A549 (cell line): Measurements from ENCODE around the gene HPRT1. TPM values are rescaled to one million over a fixed set of nuclear protein-coding genes. Genes with fewer than 3 reads are reported as not detected.

ENCODE experiments used
- ATAC-seq, 2 experiments: fragments of 200-7000 bp in 1 of 2; fragments of >200 bp in 1 of 2; cut with Nextera tagmentation in 1 of 2; cut with Tn5 transposase in 1 of 2; 3 replicates each; pipeline versions ENCODE4 v1.8.0 to v1.9.1; 2018 to 2020; ENCODE audit warnings: mild to moderate bottlenecking in 1 of 2, moderate library complexity in 1 of 2
- CTCF ChIA-PET: fragments of 300-600 bp; sonication (Branson Sonifier 250); formaldehyde crosslinking; extraction: SDS; loops from one replicate; lab custom pipeline; 2021; ENCODE audit warnings: antibody characterized with exemption, inconsistent platforms; lab: Yijun Ruan, JAX
- POLR2A ChIA-PET: fragments of 350-600 bp; formaldehyde crosslinking; extraction: SDS; loops from one replicate; lab custom pipeline; 2021; ENCODE audit warnings: antibody characterized with exemption, inconsistent platforms; lab: Yijun Ruan, JAX
- DNase-seq, 2 experiments: peaks; one replicate each; pipeline versions ENCODE4 v3.0.0 to v3.0.0-alpha.2; 2011 to 2016; ENCODE audit warnings: low read depth in 1 of 2, low spot score in 1 of 2
- FAIRE-seq: peaks from 2 replicates; lab custom pipeline; 2011; peaks lifted over from hg19 to GRCh38; lab: Jason Lieb, UNC
- H3K27ac ChIP-seq, 2 experiments: fragments of >200 bp; sonication (Bioruptor Twin); formaldehyde crosslinking; 3 replicates each; pipeline ENCODE4 v1.5.1; 2016 to 2017
- H3K4me1 ChIP-seq: fragments of >200 bp; sonication (Bioruptor Twin); formaldehyde crosslinking; 3 replicates; pipeline ENCODE4 v1.6.1; 2016
- H3K4me2 ChIP-seq: fragments of >200 bp; sonication (Bioruptor Twin); formaldehyde crosslinking; 3 replicates; pipeline ENCODE4 v1.6.1; 2016
- H3K4me3 ChIP-seq: fragments of >200 bp; sonication (Bioruptor Twin); formaldehyde crosslinking; 3 replicates; pipeline ENCODE4 v1.5.1; 2016
- H3K9me3 ChIP-seq: fragments of >200 bp; sonication (Bioruptor Twin); formaldehyde crosslinking; 3 replicates; pipeline ENCODE4 v1.6.1; 2016
- ATOH8 ChIP-seq: fragments of 250-450 bp; sonication (Bioruptor Pico); IDR thresholded peaks from 2 replicates; pipeline ENCODE4 v1.5.0; 2020; ENCODE audit warnings: low read depth, mild to moderate bottlenecking, moderate library complexity
- CEBPB ChIP-seq, 2 experiments: fragments of >200 bp in 1 of 2; sonication (Bioruptor Twin) in 1 of 2; formaldehyde crosslinking in 1 of 2; IDR thresholded peaks; 2 replicates each; pipeline ENCODE4 v1.6.1; 2012 to 2016
- CHD2 ChIP-seq: fragments of 150-350 bp; IDR thresholded peaks from 2 replicates; pipeline ENCODE4 v1.6.1; 2014; ENCODE audit warnings: low read length; ENCODE audit not compliant: partially characterized antibody
- E2F6 ChIP-seq: IDR thresholded peaks from 2 replicates; pipeline ENCODE4 v1.6.1; 2012; ENCODE audit warnings: low read depth, borderline replicate concordance
- EHF ChIP-seq: fragments of 250-450 bp; sonication (Bioruptor Pico); IDR thresholded peaks from 2 replicates; pipeline ENCODE4 v1.5.0; 2020; ENCODE audit warnings: mild to moderate bottlenecking
- EP300 ChIP-seq, 2 experiments: fragments of >200 bp; sonication (Bioruptor Twin); formaldehyde crosslinking; IDR thresholded peaks; 2 replicates in 1 of 2; 3 replicates in 1 of 2; pipeline ENCODE4 v1.6.1; 2016 to 2017
- ESRRA ChIP-seq: fragments of 150-350 bp; IDR thresholded peaks from 2 replicates; pipeline ENCODE4 v1.6.1; 2014; ENCODE audit warnings: mild to moderate bottlenecking, low read length, borderline replicate concordance
- GATA3 ChIP-seq: IDR thresholded peaks from 2 replicates; pipeline ENCODE4 v1.6.1; 2012; ENCODE audit warnings: borderline replicate concordance
- HMGXB4 ChIP-seq: fragments of 250-450 bp; sonication (Bioruptor Pico); IDR thresholded peaks from 2 replicates; pipeline ENCODE4 v1.5.0; 2021; ENCODE audit warnings: mild to moderate bottlenecking, moderate library complexity, borderline replicate concordance
- HOXB13 ChIP-seq: fragments of 250-450 bp; sonication (Bioruptor Pico); IDR thresholded peaks from 2 replicates; pipeline ENCODE4 v1.5.0; 2020; ENCODE audit warnings: low read depth, mild to moderate bottlenecking, moderate library complexity
- JUN ChIP-seq, 2 experiments: fragments of >200 bp; sonication (Bioruptor Twin); formaldehyde crosslinking; IDR thresholded peaks; 2 replicates in 1 of 2; 3 replicates in 1 of 2; pipeline ENCODE4 v1.6.1; 2016 to 2017
- KDM1A ChIP-seq: fragments of 200-600 bp; sonication (generic); IDR thresholded peaks from 2 replicates; pipeline ENCODE4 v1.6.1; 2016; ENCODE audit warnings: low read depth, mild to moderate bottlenecking
- MAZ ChIP-seq: fragments of 150-350 bp; IDR thresholded peaks from 2 replicates; pipeline ENCODE4 v1.6.1; 2014; ENCODE audit warnings: antibody characterized with exemption, low read depth, low read length, borderline replicate concordance
- NPAS2 ChIP-seq: fragments of 250-450 bp; sonication (Bioruptor Pico); IDR thresholded peaks from 2 replicates; pipeline ENCODE4 v1.8.0; 2022; ENCODE audit warnings: mild to moderate bottlenecking, moderate library complexity, borderline replicate concordance
- PBX3 ChIP-seq: IDR thresholded peaks from 2 replicates; pipeline ENCODE4 v1.6.1; 2012
- PHF8 ChIP-seq: fragments of 200-600 bp; sonication (generic); IDR thresholded peaks from 2 replicates; pipeline ENCODE4 v1.6.1; 2016; ENCODE audit warnings: low read depth, mild to moderate bottlenecking, antibody characterized with exemption, moderate library complexity, borderline replicate concordance
- RARB ChIP-seq: fragments of 250-450 bp; sonication (Bioruptor Pico); IDR thresholded peaks from 2 replicates; pipeline ENCODE4 v1.8.0; 2021; ENCODE audit warnings: mild to moderate bottlenecking, moderate library complexity
- SMC3 ChIP-seq: fragments of >200 bp; sonication (Bioruptor Twin); formaldehyde crosslinking; IDR thresholded peaks from 3 replicates; pipeline ENCODE4 v1.6.1; 2018; ENCODE audit warnings: inconsistent platforms
- TFCP2L1 ChIP-seq: fragments of 250-450 bp; sonication (Bioruptor Pico); IDR thresholded peaks from 2 replicates; pipeline ENCODE4 v1.5.0; 2021; ENCODE audit warnings: mild to moderate bottlenecking
- TP53 ChIP-seq: fragments of 250-450 bp; sonication (Bioruptor Pico); IDR thresholded peaks from 2 replicates; pipeline ENCODE4 v1.5.0; 2021; ENCODE audit warnings: mild to moderate bottlenecking, moderate library complexity
- ZC3H11A ChIP-seq: fragments of 450-650 bp; IDR thresholded peaks from 2 replicates; pipeline ENCODE4 v1.6.1; 2014; ENCODE audit warnings: antibody characterized with exemption, mild to moderate bottlenecking
- ZFP36 ChIP-seq: fragments of 450-650 bp; IDR thresholded peaks from 2 replicates; pipeline ENCODE4 v1.6.1; 2014; ENCODE audit warnings: borderline replicate concordance; ENCODE audit not compliant: partially characterized antibody
- WGBS: methylation state at CpG from one replicate; pipeline ENCODE4 v1.1.6; 2017; ENCODE audit errors: missing lambda C conversion rate; 5-methylcytosine and 5-hydroxymethylcytosine counted together
- polyA plus RNA-seq, 4 experiments: library from polyadenylated mRNA; depleted of rRNA in 3 of 4; stranded (reverse); fragments of >200 nt; fragmentation: RNase III in 1 of 4; extraction: RNeasy Plus Mini Kit Qiagen cat#74134 plus additional on column Dnase treatment in 1 of 4; gene quantifications; 2 replicates in 3 of 4; 3 replicates in 1 of 4; pipeline ENCODE4 v1.2.3, GENCODE V29; 2011 to 2017
- TF ChIP-seq, protein P1 (sequence below): fragments of >200 bp; sonication (Bioruptor Twin); formaldehyde crosslinking; IDR thresholded peaks from 3 replicates; pipeline ENCODE4 v1.5.1; 2016
- TF ChIP-seq, protein P2 (sequence below): IDR thresholded peaks from 2 replicates; pipeline ENCODE4 v1.6.1; 2012
- TF ChIP-seq, protein P3 (sequence below): fragments of >200 bp; sonication (Bioruptor Twin); formaldehyde crosslinking; IDR thresholded peaks from 2 replicates; pipeline ENCODE4 v1.6.1; 2016

The HPRT1 gene
- polyA plus RNA-seq, 2 of the 4 experiments (the other 2 are of a cell fraction): 96.6 to 97.4 TPM

GRCh38 chrX:134419784-134420183 lies 40.2 kb upstream of the HPRT1 start:
- CTCF ChIA-PET: no interaction called here
- POLR2A ChIA-PET: no interaction called here
- no peak for TF ChIP-seq PHF8
- TF ChIP-seq, protein P1, sequence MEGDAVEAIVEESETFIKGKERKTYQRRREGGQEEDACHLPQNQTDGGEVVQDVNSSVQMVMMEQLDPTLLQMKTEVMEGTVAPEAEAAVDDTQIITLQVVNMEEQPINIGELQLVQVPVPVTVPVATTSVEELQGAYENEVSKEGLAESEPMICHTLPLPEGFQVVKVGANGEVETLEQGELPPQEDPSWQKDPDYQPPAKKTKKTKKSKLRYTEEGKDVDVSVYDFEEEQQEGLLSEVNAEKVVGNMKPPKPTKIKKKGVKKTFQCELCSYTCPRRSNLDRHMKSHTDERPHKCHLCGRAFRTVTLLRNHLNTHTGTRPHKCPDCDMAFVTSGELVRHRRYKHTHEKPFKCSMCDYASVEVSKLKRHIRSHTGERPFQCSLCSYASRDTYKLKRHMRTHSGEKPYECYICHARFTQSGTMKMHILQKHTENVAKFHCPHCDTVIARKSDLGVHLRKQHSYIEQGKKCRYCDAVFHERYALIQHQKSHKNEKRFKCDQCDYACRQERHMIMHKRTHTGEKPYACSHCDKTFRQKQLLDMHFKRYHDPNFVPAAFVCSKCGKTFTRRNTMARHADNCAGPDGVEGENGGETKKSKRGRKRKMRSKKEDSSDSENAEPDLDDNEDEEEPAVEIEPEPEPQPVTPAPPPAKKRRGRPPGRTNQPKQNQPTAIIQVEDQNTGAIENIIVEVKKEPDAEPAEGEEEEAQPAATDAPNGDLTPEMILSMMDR: no peak
- TF ChIP-seq PBX3: no peak
- no peak for TF ChIP-seq E2F6
- no peak for TF ChIP-seq NPAS2
- TF ChIP-seq KDM1A: no peak
- no peak for TF ChIP-seq HMGXB4 (CRISPR knock-in tag)
- no peak for TF ChIP-seq EHF
- TF ChIP-seq, protein P2, sequence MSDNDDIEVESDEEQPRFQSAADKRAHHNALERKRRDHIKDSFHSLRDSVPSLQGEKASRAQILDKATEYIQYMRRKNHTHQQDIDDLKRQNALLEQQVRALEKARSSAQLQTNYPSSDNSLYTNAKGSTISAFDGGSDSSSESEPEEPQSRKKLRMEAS: no peak
- TF ChIP-seq TP53: no peak
- no peak for TF ChIP-seq ZFP36
- no peak for TF ChIP-seq SMC3
- no peak for TF ChIP-seq EP300 (IDR thresholded peaks at IDR 0.05)
- TF ChIP-seq TFCP2L1 (CRISPR knock-in tag): no peak
- ATAC-seq (no peak), DNase-seq (no peak), FAIRE-seq (no peak)
- no peak overlapping the region for H3K4me2 ChIP-seq
- no peak overlapping the region for H3K27ac ChIP-seq
- H3K9me3 ChIP-seq: no peaks in the 10 kb centered on the region
- WGBS: 97% methylated on average over 6 of the region's 6 CpGs
- H3K4me1 ChIP-seq: peaks cover 13% of the 10 kb centered on the region; the same call in 1 of the 3 replicates
- H3K4me3 ChIP-seq: no peak overlapping the region

DNA sequence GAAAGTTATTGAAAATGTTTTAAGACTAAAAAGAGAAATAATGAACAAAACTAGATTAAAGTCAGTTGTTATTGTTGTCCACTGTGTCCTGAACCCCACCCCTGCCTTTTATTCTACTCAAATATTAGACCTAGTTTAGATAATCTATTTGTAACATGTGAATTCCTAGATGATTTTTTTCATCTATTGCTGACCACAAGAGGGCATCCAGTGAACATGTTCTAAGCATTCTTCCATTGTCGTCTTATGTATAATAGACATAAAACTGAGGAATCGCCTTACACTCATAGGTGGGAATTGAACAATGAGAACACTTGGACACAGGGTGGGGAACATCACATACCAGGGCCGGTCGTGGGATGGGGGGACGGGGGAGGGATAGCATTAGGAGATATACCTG lies 36.4 kb upstream of the HPRT1 start:
- WGBS: 26% methylated on average over 5 of the region's 5 CpGs
- no peaks in the 10 kb centered on the region for H3K9me3 ChIP-seq
- no peak overlapping the region for H3K4me3 ChIP-seq
- ATAC-seq: peak in 1 of 2 experiments; percentile 62; a peak in 3 of 6 replicates
- FAIRE-seq: peak; percentile 67
- H3K4me2 ChIP-seq: no peak overlapping the region
- ChIA-PET CTCF (interaction anchor here (0.7 to 1.0 kb wide), 2 partner anchors 9 to 362 kb away, joined by 3 to 6 read pairs; no protein-coding TSS in a partner anchor), POLR2A (no interaction called here)
- 0 out of 3 replicates have a peak, but pooled peaks cover 3% of the 10 kb centered on the region for H3K4me1 ChIP-seq
- H3K27ac ChIP-seq: no peak overlapping the region
- peak; percentile 8 to 45 for DNase-seq
- TF ChIP-seq HOXB13 (CRISPR knock-in tag) (no peak), ZFP36 (no peak), ZC3H11A (no peak), HMGXB4 (CRISPR knock-in tag) (no peak), ESRRA (no peak), RARB (CRISPR knock-in tag) (no peak), PHF8 (no peak), GATA3 (no peak), ATOH8 (no peak), EHF (no peak), JUN (IDR thresholded peaks at IDR 0.05) (no peak), MAZ (no peak), CEBPB (IDR thresholded peaks at IDR 0.05) (no peak), CHD2 (no peak)
- TF ChIP-seq, protein P1: peak; percentile 54
- TF ChIP-seq, protein P3, sequence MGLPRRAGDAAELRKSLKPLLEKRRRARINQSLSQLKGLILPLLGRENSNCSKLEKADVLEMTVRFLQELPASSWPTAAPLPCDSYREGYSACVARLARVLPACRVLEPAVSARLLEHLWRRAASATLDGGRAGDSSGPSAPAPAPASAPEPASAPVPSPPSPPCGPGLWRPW: no peak
